ENCODE measurements around the gene CEP41. TPM values are rescaled to one million over a fixed set of nuclear protein-coding genes. Genes with fewer than 3 reads are reported as not detected.

The CEP41 gene
- total and polyA plus RNA-seq, 2 experiments from 2014 or later, result 17.4 to 25.0 TPM

DNA sequence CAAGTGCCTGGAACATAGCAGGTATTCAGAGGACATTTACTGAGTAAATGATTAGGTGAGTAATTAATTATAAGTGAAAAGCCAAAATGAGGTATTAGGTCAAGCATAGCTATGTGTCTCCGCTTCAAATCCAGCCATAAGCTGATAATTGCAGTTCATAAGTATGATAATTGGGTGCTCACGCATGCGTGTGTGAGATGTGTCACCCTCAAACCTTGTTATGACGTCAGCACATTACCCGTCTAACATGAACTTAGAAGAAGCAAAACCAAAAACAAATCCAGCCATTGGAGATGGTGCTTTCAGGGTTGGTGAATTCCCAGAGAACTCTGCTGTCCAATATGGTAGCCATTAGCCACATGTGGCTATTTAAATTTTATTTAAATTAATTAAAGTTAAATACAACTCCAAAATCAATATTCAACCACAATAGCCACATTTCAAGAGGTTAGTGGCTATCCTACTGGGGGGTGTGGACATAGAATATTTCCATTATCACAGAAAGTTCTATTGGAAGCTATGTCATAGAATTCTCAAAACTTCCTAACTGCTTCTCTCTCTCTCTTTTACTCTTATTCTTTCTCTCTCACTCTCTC is 96.4 kb downstream of the CEP41 start, which contains the start of gene CPA5:
CPA5 (plus strand) TSS at position 546 of the 596 bp plus-strand sequence. CDS start 1,670 bp downstream, outside the sequence.
- H3K27ac ChIP-seq (ENCODE audit: low read depth), result no peak within 1 kb of the TSS
- peaks cover 14% of the 10 kb centered on the region for H3K4me1 Mint-ChIP-seq
- no peaks in the 10 kb centered on the region for H3K27me3 ChIP-seq (ENCODE audit: insufficient read depth)
- no peaks in the 10 kb centered on the region for H3F3A ChIP-seq (replicated peaks; ENCODE audit: low read depth)
- H3K4me3 ChIP-seq, result 0 out of 2 replicates have a peak within 1 kb of the TSS, but pooled peaks have one; percentile 17
- peak within 1 kb of the TSS; percentile 56 for H3K4me2 ChIP-seq
- H3K36me3 Mint-ChIP-seq (ENCODE audit: low read depth), result no peaks in the 10 kb centered on the region; the same call in 2 of the 3 replicates
- no peaks in the 10 kb centered on the region for H3K79me2 ChIP-seq (replicated peaks; ENCODE audit: insufficient read depth)
- TF ChIP-seq CREB1 (CRISPR knock-in tag; IDR thresholded peaks at IDR 0.05; ENCODE audit: low read depth) (no peak), EZH2phosphoT487 (IDR thresholded peaks at IDR 0.05; ENCODE audit: unreplicated experiment) (no peak), EZH2 (IDR thresholded peaks at IDR 0.05; ENCODE audit: low read depth, unreplicated experiment) (no peak), ZNF331 (CRISPR knock-in tag; IDR thresholded peaks at IDR 0.05; ENCODE audit: low read depth) (no peak), STAT1 (IDR thresholded peaks at IDR 0.05; ENCODE audit: unreplicated experiment) (no peak), JUNB (IDR thresholded peaks at IDR 0.05; ENCODE audit: unreplicated experiment) (no peak), ZNF114 (CRISPR knock-in tag; IDR thresholded peaks at IDR 0.05) (no peak)
- TF ChIP-seq, protein P1, sequence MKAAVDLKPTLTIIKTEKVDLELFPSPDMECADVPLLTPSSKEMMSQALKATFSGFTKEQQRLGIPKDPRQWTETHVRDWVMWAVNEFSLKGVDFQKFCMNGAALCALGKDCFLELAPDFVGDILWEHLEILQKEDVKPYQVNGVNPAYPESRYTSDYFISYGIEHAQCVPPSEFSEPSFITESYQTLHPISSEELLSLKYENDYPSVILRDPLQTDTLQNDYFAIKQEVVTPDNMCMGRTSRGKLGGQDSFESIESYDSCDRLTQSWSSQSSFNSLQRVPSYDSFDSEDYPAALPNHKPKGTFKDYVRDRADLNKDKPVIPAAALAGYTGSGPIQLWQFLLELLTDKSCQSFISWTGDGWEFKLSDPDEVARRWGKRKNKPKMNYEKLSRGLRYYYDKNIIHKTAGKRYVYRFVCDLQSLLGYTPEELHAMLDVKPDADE (IDR thresholded peaks at IDR 0.05), result no peak
- TF ChIP-seq, protein P2, sequence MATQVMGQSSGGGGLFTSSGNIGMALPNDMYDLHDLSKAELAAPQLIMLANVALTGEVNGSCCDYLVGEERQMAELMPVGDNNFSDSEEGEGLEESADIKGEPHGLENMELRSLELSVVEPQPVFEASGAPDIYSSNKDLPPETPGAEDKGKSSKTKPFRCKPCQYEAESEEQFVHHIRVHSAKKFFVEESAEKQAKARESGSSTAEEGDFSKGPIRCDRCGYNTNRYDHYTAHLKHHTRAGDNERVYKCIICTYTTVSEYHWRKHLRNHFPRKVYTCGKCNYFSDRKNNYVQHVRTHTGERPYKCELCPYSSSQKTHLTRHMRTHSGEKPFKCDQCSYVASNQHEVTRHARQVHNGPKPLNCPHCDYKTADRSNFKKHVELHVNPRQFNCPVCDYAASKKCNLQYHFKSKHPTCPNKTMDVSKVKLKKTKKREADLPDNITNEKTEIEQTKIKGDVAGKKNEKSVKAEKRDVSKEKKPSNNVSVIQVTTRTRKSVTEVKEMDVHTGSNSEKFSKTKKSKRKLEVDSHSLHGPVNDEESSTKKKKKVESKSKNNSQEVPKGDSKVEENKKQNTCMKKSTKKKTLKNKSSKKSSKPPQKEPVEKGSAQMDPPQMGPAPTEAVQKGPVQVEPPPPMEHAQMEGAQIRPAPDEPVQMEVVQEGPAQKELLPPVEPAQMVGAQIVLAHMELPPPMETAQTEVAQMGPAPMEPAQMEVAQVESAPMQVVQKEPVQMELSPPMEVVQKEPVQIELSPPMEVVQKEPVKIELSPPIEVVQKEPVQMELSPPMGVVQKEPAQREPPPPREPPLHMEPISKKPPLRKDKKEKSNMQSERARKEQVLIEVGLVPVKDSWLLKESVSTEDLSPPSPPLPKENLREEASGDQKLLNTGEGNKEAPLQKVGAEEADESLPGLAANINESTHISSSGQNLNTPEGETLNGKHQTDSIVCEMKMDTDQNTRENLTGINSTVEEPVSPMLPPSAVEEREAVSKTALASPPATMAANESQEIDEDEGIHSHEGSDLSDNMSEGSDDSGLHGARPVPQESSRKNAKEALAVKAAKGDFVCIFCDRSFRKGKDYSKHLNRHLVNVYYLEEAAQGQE (IDR thresholded peaks at IDR 0.05; ENCODE audit: unreplicated experiment), result no peak
- H2AFZ ChIP-seq, result peak within 1 kb of the TSS; percentile 67; the same call in 1 of the 2 replicates
- peaks cover 15% of the 10 kb centered on the region for H3K4me1 ChIP-seq (ENCODE audit: insufficient read depth)
- H3K9me2 ChIP-seq (ENCODE audit: insufficient read depth), result peaks cover 10% of the 10 kb centered on the region; the same call in 1 of the 2 replicates
- H3K36me3 ChIP-seq (ENCODE audit: insufficient read depth), result no peaks in the 10 kb centered on the region
- no peak for ATAC-seq
- H3K4me3 Mint-ChIP-seq, result peak within 1 kb of the TSS; percentile 14; the same call in 1 of the 3 replicates
- H3K9me3 Mint-ChIP-seq, result no peaks in the 10 kb centered on the region
- DNase-seq (ENCODE audit: low spot score), result no peak
- H4K20me1 ChIP-seq (replicated peaks; ENCODE audit: insufficient read depth), result no peaks in the 10 kb centered on the region
- H3K27me3 Mint-ChIP-seq (ENCODE audit: insufficient read depth, low read depth, poor library complexity), result peaks cover 8% of the 10 kb centered on the region
- H3K27ac Mint-ChIP-seq, result no peak within 1 kb of the TSS

Small RNAs within 50 kb of the gene (small RNA-seq; reads per million reads assigned to genes)
- gene RF02148 (ENCODE audit: low replicate concordance) (not detected), gene RF02149 (ENCODE audit: low replicate concordance) (not detected), gene RF02150 (ENCODE audit: low replicate concordance) (not detected)

Other genes with a start within 250 kb of the CEP41 start
- gene TMEM209, start 235.6 kb downstream of the CEP41 start, total RNA-seq (2014; rRNA removed; shearing (Covaris generic)), result 18.6 and 23.6 TPM in 2 replicates
- 21.3 and 26.2 TPM in 2 replicates for gene TMEM209, start 235.6 kb downstream of the CEP41 start, polyA plus RNA-seq (2016; fragmentation: Nextera tagmentation; extraction: Ambion mirVana)
- gene SSMEM1, start 233.2 kb downstream of the CEP41 start, total RNA-seq (2014; rRNA removed; shearing (Covaris generic)), result not detected in 2 replicates
- gene SSMEM1, start 233.2 kb downstream of the CEP41 start, polyA plus RNA-seq (2016; fragmentation: Nextera tagmentation; extraction: Ambion mirVana), result not detected in 2 replicates
- not detected in 2 replicates for gene CPA2, start 174.2 kb downstream of the CEP41 start, total RNA-seq (2014; rRNA removed; shearing (Covaris generic))
- not detected in 2 replicates for gene CPA2, start 174.2 kb downstream of the CEP41 start, polyA plus RNA-seq (2016; fragmentation: Nextera tagmentation; extraction: Ambion mirVana)
- not detected in 2 replicates for gene CPA4, start 147.9 kb downstream of the CEP41 start, total RNA-seq (2014; rRNA removed; shearing (Covaris generic))
- gene CPA4, start 147.9 kb downstream of the CEP41 start, polyA plus RNA-seq (2016; fragmentation: Nextera tagmentation; extraction: Ambion mirVana), result not detected in 2 replicates
- not detected in 2 replicates for gene CPA5, start 96.2 kb downstream of the CEP41 start, total RNA-seq (2014; rRNA removed; shearing (Covaris generic))
- not detected in 2 replicates for gene CPA5, start 96.2 kb downstream of the CEP41 start, polyA plus RNA-seq (2016; fragmentation: Nextera tagmentation; extraction: Ambion mirVana)
- not detected in 2 replicates for gene CPA1, start 60.5 kb downstream of the CEP41 start, total RNA-seq (2014; rRNA removed; shearing (Covaris generic))
- gene CPA1, start 60.5 kb downstream of the CEP41 start, polyA plus RNA-seq (2016; fragmentation: Nextera tagmentation; extraction: Ambion mirVana), result not detected in 2 replicates
- 229 and 230 TPM in 2 replicates for gene MEST, start 51.1 kb upstream of the CEP41 start, total RNA-seq (2014; rRNA removed; shearing (Covaris generic))
- gene MEST, start 51.1 kb upstream of the CEP41 start, polyA plus RNA-seq (2016; fragmentation: Nextera tagmentation; extraction: Ambion mirVana), result 161 and 167 TPM in 2 replicates
- gene COPG2, start 227.7 kb upstream of the CEP41 start, total RNA-seq (2014; rRNA removed; shearing (Covaris generic)), result 66.3 and 72.4 TPM in 2 replicates
- 4.9 and 5.1 TPM in 2 replicates for gene COPG2, start 227.7 kb upstream of the CEP41 start, polyA plus RNA-seq (2016; fragmentation: Nextera tagmentation; extraction: Ambion mirVana)
- gene TSGA13, start 245.5 kb upstream of the CEP41 start, total RNA-seq (2014; rRNA removed; shearing (Covaris generic)), result not detected in 2 replicates
- not detected in 2 replicates for gene TSGA13, start 245.5 kb upstream of the CEP41 start, polyA plus RNA-seq (2016; fragmentation: Nextera tagmentation; extraction: Ambion mirVana)

Data from GM23338 (cell line).